ENCODE measurements around the gene IGF2BP2. TPM values are rescaled to one million over a fixed set of nuclear protein-coding genes. Genes with fewer than 3 reads are reported as not detected.

IGF2BP2 gene
- total RNA-seq, 1 donor from 2014 or later: 17.4 TPM

- ATAC-seq: peak; percentile 8
- H3K36me3 ChIP-seq: no peaks in the 10 kb centered on the region
- TF ChIP-seq CTCF (IDR thresholded peaks at IDR 0.05): no peak
- no peaks in the 10 kb centered on the region for H3K27me3 ChIP-seq
- peak overlapping the region; percentile 65 for H3K27ac ChIP-seq
- intact Hi-C loops (cut with DNase I): no loop called here
- no peaks in the 10 kb centered on the region for H3K9me3 ChIP-seq
- no peak overlapping the region for H3K4me3 ChIP-seq
- DNase-seq: no peak
- peaks cover 31% of the 10 kb centered on the region for H3K4me1 ChIP-seq
Observed at GRCh38 chr3:185656321-185656840, 168.5 kb downstream of the IGF2BP2 start.

- intact Hi-C loops (cut with DNase I): no loop called here
Observed at GRCh38 chr3:185655426-185656320, 169.2 kb downstream of the IGF2BP2 start.

GRCh38 chr3:185654758-185655145 lies 170.1 kb downstream of the IGF2BP2 start:
- no peak for DNase-seq
- no peaks in the 10 kb centered on the region for H3K27me3 ChIP-seq
- ATAC-seq: no peak
- no peaks in the 10 kb centered on the region for H3K36me3 ChIP-seq
- no peak for TF ChIP-seq CTCF (IDR thresholded peaks at IDR 0.05)
- no peak overlapping the region for H3K4me3 ChIP-seq
- peak overlapping the region; percentile 17 for H3K27ac ChIP-seq
- H3K9me3 ChIP-seq: no peaks in the 10 kb centered on the region
- intact Hi-C loops (cut with DNase I): no loop called here
- H3K4me1 ChIP-seq: peaks cover 24% of the 10 kb centered on the region

More at GRCh38 chr3:185655426-185656320, 169.2 kb downstream of the IGF2BP2 start:
- ATAC-seq: no peak
- Histone ChIP-seq H3K9me3 (no peaks in the 10 kb centered on the region), H3K36me3 (no peaks in the 10 kb centered on the region), H3K27me3 (no peaks in the 10 kb centered on the region), H3K4me3 (no peak overlapping the region), H3K4me1 (peaks cover 29% of the 10 kb centered on the region), H3K27ac (peak overlapping the region; percentile 63)
- no peak for TF ChIP-seq CTCF (IDR thresholded peaks at IDR 0.05)
- no peak for DNase-seq

GRCh38 chr3:185653949-185654757 lies 170.7 kb downstream of the IGF2BP2 start:
- no peak overlapping the region for H3K4me3 ChIP-seq
- DNase-seq: no peak
- no peaks in the 10 kb centered on the region for H3K27me3 ChIP-seq
- H3K4me1 ChIP-seq: peaks cover 18% of the 10 kb centered on the region
- no peaks in the 10 kb centered on the region for H3K9me3 ChIP-seq
- H3K27ac ChIP-seq: peak overlapping the region; percentile 17
- intact Hi-C loops (cut with DNase I): no loop called here
- no peak for ATAC-seq
- TF ChIP-seq CTCF (IDR thresholded peaks at IDR 0.05): no peak
- no peaks in the 10 kb centered on the region for H3K36me3 ChIP-seq

GRCh38 chr3:185651971-185652370 lies 172.9 kb downstream of the IGF2BP2 start:
- no peak for DNase-seq
- Histone ChIP-seq H3K27me3 (no peaks in the 10 kb centered on the region), H3K4me3 (no peak overlapping the region), H3K36me3 (no peaks in the 10 kb centered on the region), H3K9me3 (no peaks in the 10 kb centered on the region), H3K27ac (no peak overlapping the region), H3K4me1 (peaks cover 10% of the 10 kb centered on the region)
- intact Hi-C loops (cut with DNase I): no loop called here
- no peak for ATAC-seq
- TF ChIP-seq CTCF (IDR thresholded peaks at IDR 0.05): no peak
